HG02763 (cell line): ENCODE data around the gene CFAP92.

ENCODE experiments used
- ATAC-seq: cut with Tn5 transposase; IDR thresholded peaks from one replicate; pipeline ENCODE4 v1.9.1; 2021; ENCODE audit warnings: mild to moderate bottlenecking, moderate library complexity; ENCODE audit not compliant: unreplicated experiment

CFAP92 gene

GRCh38 chr3:128988286-128988685 lies 5.6 kb downstream of the CFAP92 start:
- no peak for ATAC-seq

GRCh38 chr3:128987302-128988100 lies 6.4 kb downstream of the CFAP92 start:
- ATAC-seq = no peak

- ATAC-seq = no peak
These were observed 9.3 kb downstream of the CFAP92 start for GRCh38 chr3:128984596-128984995.

- no peak for ATAC-seq
These were observed 10.4 kb downstream of the CFAP92 start for GRCh38 chr3:128983293-128984069.

- no peak for ATAC-seq
These were observed 18.6 kb downstream of the CFAP92 start for GRCh38 chr3:128975276-128975675.

GRCh38 chr3:128973988-128974564 lies 19.8 kb downstream of the CFAP92 start:
- ATAC-seq = no peak

- no peak for ATAC-seq
These were observed 22.3 kb downstream of the CFAP92 start for GRCh38 chr3:128971421-128972100.

- no peak for ATAC-seq
These were observed 23.2 kb downstream of the CFAP92 start for GRCh38 chr3:128970740-128971047.

GRCh38 chr3:128969993-128970739 lies 23.7 kb downstream of the CFAP92 start:
- ATAC-seq = no peak

GRCh38 chr3:128967748-128968355 lies 26.0 kb downstream of the CFAP92 start:
- ATAC-seq = no peak

GRCh38 chr3:128965818-128966217 lies 28.1 kb downstream of the CFAP92 start:
- ATAC-seq = no peak

GRCh38 chr3:128965280-128965679 lies 28.6 kb downstream of the CFAP92 start:
- no peak for ATAC-seq

- ATAC-seq = no peak
These were observed 37.4 kb downstream of the CFAP92 start for GRCh38 chr3:128956440-128956839.

- no peak for ATAC-seq
These were observed 43.5 kb downstream of the CFAP92 start for GRCh38 chr3:128950223-128950938.

GRCh38 chr3:128949158-128949557 lies 44.7 kb downstream of the CFAP92 start:
- ATAC-seq = no peak

- ATAC-seq = no peak
These were observed 47.5 kb downstream of the CFAP92 start for GRCh38 chr3:128946411-128946810.

GRCh38 chr3:128945878-128946175 lies 48.0 kb downstream of the CFAP92 start:
- no peak for ATAC-seq

GRCh38 chr3:128945041-128945877 lies 48.6 kb downstream of the CFAP92 start:
- no peak for ATAC-seq
